Measurements from ENCODE around the gene ANKDD1B. TPM values are rescaled to one million over a fixed set of nuclear protein-coding genes. Genes with fewer than 3 reads are reported as not detected.

ANKDD1B gene
- total and polyA plus RNA-seq, 3 donors from 2014 or later = 1.2 to 8.1 (median 1.3) TPM

DNA sequence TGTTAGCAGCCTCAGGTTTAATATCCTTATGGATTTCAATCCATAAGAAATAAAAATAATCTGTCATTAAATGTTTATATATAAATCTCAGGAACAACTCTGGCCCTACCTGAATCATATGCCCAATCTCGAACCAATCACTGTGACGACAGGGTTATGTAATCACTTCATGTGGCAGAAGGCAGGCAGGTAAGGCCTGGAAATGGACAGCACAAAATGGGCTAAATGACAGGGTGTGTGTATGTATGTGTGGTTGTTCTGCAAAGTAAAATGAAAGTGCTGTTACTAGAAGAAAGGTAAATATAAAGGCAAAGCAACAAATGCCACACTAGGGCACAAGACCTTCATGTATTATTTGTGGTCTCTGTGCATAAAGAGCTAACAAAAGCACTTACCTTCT, 19.6 kb downstream of the ANKDD1B start:
- no peak for TF ChIP-seq POLR2A (IDR thresholded peaks at IDR 0.05)
- TF ChIP-seq, protein P1, sequence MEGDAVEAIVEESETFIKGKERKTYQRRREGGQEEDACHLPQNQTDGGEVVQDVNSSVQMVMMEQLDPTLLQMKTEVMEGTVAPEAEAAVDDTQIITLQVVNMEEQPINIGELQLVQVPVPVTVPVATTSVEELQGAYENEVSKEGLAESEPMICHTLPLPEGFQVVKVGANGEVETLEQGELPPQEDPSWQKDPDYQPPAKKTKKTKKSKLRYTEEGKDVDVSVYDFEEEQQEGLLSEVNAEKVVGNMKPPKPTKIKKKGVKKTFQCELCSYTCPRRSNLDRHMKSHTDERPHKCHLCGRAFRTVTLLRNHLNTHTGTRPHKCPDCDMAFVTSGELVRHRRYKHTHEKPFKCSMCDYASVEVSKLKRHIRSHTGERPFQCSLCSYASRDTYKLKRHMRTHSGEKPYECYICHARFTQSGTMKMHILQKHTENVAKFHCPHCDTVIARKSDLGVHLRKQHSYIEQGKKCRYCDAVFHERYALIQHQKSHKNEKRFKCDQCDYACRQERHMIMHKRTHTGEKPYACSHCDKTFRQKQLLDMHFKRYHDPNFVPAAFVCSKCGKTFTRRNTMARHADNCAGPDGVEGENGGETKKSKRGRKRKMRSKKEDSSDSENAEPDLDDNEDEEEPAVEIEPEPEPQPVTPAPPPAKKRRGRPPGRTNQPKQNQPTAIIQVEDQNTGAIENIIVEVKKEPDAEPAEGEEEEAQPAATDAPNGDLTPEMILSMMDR (IDR thresholded peaks at IDR 0.05) = no peak
- Histone ChIP-seq H3K27me3 (no peaks in the 10 kb centered on the region), H3K9me3 (no peaks in the 10 kb centered on the region), H3K4me1 (no peaks in the 10 kb centered on the region), H3K4me3 (no peak overlapping the region), H3K36me3 (ENCODE audit: low read depth, missing control alignments) (no peaks in the 10 kb centered on the region), H3K27ac (no peak overlapping the region)
- no peak for DNase-seq
- 88 to 93% methylated on average over 2 of the region's 2 CpGs for WGBS, 2 donors
- intact Hi-C loops (cut with DNase I; ENCODE audit: low total_unique reads) = no loop called here

DNA sequence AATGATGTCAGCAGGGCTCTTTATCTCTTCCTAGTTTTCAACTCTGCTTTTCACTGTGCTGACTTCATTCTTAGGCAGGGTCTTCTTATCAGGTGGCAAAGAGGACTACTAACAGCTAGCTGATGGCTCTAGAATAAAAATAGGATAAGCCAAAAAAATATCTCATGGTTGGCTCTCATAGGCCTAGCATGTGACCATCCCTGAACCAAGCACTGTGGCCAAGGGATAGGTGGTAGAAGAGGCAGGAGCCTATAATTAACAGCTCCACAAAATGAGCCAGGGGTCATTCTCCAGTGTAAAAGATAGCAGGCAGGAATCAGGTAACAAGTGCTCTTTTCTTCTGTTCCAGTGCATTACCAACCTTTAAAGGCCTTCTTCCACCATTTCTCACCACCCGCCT, 21.1 kb downstream of the ANKDD1B start:
- no peak for DNase-seq
- Histone ChIP-seq H3K36me3 (ENCODE audit: low read depth, missing control alignments) (no peaks in the 10 kb centered on the region), H3K27me3 (no peaks in the 10 kb centered on the region), H3K4me1 (no peaks in the 10 kb centered on the region), H3K27ac (no peak overlapping the region), H3K9me3 (no peaks in the 10 kb centered on the region), H3K4me3 (no peak overlapping the region)
- intact Hi-C loops (cut with DNase I; ENCODE audit: low total_unique reads) = no loop called here
- WGBS, 2 donors = 89 to 100% methylated on average over 1 of the region's 1 CpG
- TF ChIP-seq POLR2A (IDR thresholded peaks at IDR 0.05) = no peak

DNA sequence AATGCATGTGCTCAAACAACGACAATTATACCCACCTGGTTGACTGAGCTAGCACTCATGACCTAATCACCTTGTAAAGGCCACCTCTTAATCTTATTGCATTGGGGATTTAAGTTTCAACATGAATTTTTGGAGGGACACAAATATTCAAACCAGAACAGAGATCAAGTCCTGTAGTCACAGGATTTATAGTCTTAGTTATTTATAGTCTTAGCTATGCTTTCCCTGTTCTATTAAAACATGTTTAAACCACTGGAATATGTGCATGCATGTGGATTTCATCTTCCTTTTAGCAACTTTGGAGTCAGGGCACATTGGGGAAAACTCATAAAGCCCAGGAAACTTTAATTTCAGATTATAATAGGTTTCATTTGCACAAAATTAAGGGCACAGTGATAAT, 26.7 kb downstream of the ANKDD1B start:
- Histone ChIP-seq H3K36me3 (ENCODE audit: low read depth, missing control alignments) (no peaks in the 10 kb centered on the region), H3K27ac (no peak overlapping the region), H3K4me3 (no peak overlapping the region), H3K27me3 (no peaks in the 10 kb centered on the region), H3K9me3 (no peaks in the 10 kb centered on the region), H3K4me1 (no peaks in the 10 kb centered on the region)
- no peak for TF ChIP-seq POLR2A (IDR thresholded peaks at IDR 0.05)
- TF ChIP-seq, protein P1 (IDR thresholded peaks at IDR 0.05) = no peak
- no peak for DNase-seq
- 90 to 94% methylated on average over 1 of the region's 1 CpG for WGBS, 2 donors
- intact Hi-C loops (cut with DNase I; ENCODE audit: low total_unique reads) = no loop called here

GRCh38 chr5:75639535-75640311, 28.5 kb downstream of the ANKDD1B start:
- WGBS, 2 donors = 67 to 72% methylated on average over 3 of the region's 3 CpGs
- no peaks in the 10 kb centered on the region for H3K36me3 ChIP-seq (ENCODE audit: low read depth, missing control alignments)

GRCh38 chr5:75640395-75640794, 29.1 kb downstream of the ANKDD1B start:
- no peak for TF ChIP-seq POLR2A (IDR thresholded peaks at IDR 0.05)
- TF ChIP-seq, protein P1 (IDR thresholded peaks at IDR 0.05) = no peak
- Histone ChIP-seq H3K4me3 (no peak overlapping the region), H3K9me3 (no peaks in the 10 kb centered on the region), H3K27me3 (no peaks in the 10 kb centered on the region), H3K27ac (no peak overlapping the region), H3K4me1 (no peaks in the 10 kb centered on the region), H3K36me3 (ENCODE audit: low read depth, missing control alignments) (no peaks in the 10 kb centered on the region)
- DNase-seq = no peak
- intact Hi-C loops (cut with DNase I; ENCODE audit: low total_unique reads) = no loop called here

More at GRCh38 chr5:75639535-75640311, 28.5 kb downstream of the ANKDD1B start:
- TF ChIP-seq POLR2A (IDR thresholded peaks at IDR 0.05) = no peak
- TF ChIP-seq, protein P1 (IDR thresholded peaks at IDR 0.05) = no peak
- H3K27me3 ChIP-seq = no peaks in the 10 kb centered on the region
- H3K4me1 ChIP-seq = no peaks in the 10 kb centered on the region
- no peak for DNase-seq
- H3K4me3 ChIP-seq = no peak overlapping the region
- no peaks in the 10 kb centered on the region for H3K9me3 ChIP-seq
- no peak overlapping the region for H3K27ac ChIP-seq
- intact Hi-C loops (cut with DNase I; ENCODE audit: low total_unique reads) = no loop called here

Data from testis (tissue), 3 donors.